NOMO-1 (cell line): ENCODE results near the gene PLD6.

Experiments
- DNase-seq, 2 experiments: peaks; one replicate each; lab custom pipeline; 2025; ENCODE audit not compliant: unreplicated experiment in 2 of 2; lab: John Stamatoyannopoulos, UW

PLD6 gene

DNA sequence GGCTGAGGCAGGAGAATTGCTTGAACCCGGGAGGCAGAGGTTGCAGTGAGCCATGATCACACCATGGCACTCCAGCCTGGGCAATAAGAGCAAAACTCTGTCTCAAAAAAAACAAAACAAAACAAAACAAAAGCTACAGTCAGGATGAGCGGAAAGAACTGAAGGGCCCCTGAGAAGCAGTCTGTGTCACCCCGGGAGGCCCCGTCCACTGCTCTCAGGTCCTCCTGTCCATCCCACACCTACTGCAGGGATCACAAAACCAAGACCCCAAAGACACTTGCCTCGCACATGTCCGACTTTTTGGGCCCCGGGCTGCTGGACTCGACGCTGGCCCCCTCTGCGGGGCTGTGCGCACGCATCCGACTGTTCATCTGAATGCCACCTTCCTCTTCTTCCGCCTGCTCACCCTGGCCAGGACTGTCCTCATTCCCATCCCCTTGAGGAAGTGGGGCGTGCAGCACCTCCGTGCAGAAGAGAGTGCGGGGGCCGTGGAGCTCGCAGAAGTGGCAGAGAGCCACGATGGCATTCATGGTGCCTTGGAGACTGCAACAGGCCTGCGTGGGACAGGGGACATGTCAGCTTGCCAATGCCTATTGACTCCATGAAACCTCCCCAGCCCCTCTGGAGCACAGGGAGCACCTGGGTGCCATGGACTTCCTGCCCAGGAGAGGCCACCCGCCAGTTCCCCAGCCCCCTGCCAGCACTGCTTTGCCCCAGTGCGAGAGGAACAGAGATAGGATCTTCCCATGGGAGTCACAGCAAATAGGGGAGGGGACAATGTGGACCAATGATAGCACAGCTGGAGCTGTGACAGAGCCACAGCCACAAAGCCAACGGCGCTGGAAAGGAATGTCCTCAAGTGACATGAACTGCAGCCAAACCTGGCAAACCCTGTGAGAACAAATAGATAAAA lies 21.7 kb upstream of the PLD6 start:
- DNase-seq: no peak

DNA sequence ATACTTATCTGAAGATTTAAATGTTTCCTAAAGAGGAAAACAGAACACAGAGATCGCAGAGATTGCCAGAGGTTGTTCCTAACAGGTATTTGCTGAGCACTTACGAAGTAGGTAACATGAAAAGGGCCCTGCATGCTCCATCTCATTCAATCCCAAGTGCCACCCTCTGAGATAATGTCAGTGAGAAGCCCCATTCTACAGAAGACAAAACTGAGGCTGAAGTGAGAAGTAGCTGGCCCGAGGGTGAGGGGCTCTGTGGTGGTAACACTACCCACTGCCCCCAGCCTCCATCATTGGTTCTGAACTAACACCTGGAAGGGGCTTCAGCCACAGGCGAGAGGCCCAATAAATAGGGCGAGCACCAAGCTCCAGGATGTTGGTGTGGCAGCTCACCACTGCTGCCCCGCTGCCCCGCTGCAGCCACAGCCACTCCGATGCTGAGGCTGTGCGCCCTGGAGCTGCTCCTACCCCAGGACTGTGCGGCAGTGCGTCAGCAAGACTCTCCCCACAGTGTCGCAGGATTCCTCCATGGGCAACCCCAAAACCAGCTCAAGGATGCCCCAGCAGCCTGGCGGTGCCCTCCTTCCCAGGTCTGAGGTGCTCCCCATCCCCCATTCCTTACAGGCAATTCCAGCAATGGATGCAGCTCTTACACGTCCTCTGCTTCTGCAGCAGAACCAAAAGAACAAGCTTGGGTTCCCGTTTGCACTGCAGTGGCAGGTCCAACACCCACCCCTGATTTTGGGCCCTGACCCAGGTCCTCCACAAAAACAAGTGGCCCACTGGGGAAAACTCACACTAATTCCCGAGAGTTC lies 20.5 kb upstream of the PLD6 start:
- no peak for DNase-seq

DNA sequence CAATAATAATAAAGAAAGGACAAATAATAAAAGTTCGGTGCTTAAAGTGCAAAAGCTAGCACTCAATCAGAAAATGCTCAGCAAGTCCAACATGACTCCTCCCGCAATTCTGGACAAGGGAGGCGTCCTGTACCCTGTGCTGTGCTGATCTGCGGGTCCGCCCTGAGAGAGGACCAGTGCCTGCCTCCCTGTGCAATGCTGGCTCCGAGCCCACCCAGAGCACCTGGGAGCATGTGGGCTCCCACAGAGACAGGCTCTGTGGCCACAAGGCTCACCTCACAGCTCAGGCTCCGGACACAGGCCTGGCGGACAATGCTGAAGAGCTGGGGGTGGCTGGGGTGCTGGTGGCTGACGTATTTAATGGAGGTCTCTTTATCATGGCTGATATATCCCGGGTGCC lies 19.8 kb upstream of the PLD6 start:
- no peak for DNase-seq

DNA sequence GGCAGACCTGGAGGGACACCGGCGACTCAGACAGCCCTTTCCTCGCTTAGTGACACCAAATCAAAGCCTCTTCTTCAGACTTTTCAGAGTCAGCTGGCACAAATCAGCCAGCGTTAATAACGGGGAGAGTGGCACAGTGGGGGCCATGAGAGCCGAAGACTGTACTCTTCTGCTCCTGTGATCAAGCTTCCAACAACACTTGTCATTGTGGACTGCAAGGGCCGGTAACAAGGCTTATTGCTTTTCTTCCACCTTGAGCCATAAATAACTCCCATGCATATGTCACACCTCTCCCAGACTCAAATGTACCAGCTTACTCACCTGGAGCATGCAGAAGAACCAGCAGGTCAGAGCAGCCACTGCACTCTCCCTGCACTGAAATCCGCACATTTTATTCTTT lies 18.0 kb upstream of the PLD6 start:
- DNase-seq: no peak

DNA sequence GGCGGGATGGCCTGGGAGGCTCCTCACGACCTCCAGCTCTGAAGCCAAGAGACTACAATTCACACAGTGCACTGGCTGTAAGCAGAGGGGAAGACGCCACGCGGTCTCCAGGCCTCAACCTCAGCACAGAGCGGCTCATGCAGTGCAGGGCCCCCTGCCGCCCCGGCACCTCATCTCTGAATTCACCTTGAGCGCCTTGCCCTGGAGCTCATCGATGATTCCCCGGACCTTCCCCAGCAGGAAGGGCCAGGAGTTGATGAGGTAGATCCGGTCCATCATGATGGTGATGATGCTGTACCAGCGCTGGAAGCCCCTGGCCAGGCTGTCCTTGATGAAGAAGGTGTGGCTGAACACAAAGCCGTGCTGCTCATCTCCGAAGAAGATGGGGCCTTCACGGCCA lies 17.6 kb upstream of the PLD6 start:
- no peak for DNase-seq

DNA sequence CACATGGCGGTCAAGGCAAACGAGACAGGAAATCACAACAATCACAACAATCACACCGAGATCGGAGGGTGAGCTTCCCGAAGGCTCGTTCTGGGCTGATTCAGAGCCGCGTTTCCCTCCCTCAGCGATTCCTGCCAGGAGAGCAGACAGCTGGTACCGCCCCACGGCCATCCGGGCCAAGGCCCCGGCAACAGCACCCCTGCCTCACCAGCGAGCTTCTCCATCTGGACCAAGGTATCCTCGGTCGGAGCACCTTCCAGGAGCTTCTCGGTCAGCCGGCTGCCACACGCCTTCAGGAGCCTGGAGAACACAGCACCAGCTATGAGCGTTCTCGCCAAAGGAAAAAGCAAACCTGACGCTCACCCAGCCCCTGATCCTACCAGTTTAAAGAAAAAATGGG lies 15.2 kb upstream of the PLD6 start:
- DNase-seq: no peak

DNA sequence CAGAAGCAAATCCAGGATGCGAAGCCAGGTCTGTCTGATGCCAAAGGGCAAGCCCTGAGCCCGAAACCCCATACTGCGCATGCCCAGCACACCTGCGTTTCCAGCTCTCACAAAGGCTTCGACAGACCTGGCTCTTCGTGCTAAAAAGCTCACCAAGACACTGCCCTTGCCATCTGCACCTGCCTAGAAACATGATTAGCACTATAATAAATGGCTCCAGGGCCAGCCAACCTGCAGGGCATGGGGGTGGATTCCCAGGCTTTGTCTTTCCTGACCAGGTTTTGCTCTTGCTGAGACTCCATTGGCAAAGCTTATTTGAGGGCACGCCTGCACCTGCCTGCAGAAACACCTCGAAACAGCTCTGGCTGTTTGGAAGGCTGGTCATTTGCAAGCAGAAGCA lies 14.4 kb upstream of the PLD6 start:
- no peak for DNase-seq

DNA sequence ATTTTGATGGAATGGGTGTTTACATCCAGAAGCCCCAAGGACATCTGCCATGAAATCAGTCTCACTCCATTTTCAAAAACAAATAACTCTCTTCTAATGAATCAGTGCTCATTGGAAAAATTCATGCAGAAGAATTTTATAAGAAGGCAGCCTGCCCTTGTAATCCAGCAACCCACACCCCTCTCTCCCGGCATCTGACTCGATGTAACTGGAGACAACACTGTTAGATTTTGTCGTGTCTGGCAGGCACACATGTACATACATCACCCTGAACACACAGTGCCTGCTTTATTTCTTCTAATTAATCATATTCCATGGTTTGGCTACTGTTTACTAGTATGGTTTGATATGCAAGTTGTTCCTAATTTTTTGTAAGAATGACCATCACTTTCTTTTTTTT lies 11.9 kb upstream of the PLD6 start:
- DNase-seq: no peak

DNA sequence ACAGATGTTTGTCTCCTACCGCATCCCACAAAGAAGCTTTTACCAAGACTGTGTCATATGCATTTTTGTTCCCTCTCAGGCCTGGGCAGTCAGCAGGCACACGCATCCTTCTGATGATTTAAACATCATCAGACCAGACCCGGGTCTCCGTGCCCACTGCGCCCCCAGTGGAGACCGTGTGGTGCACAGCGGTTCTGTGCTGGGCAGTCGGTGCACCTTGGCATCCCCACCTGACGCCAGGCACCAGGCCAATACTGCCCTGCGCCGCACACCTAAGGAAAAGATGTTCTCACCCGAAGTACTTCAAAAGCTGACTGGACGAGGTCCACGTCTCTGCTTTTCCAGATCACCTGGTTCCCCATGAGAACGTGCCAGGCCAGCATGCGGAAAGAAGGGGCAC lies 10.6 kb upstream of the PLD6 start:
- no peak for DNase-seq

DNA sequence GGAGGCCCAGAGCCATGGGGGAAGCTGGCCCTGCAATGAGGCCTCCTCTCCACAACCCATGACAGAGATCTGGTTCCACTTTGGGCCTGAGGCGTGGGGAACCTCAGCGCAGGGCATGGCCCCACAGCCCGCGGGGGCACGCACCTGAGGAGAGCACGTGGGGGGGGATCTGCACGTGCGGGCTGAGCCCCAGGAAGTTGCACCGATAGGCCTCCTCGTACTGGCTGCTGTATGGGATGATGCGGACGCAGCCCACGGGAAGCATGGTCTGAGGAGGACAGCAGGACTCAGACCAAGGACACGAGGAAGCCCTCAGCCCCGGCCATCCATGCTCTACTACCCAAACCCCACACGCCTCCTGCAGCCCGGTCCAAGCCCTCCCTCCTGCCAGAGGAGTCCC lies 10.1 kb upstream of the PLD6 start:
- no peak for DNase-seq

DNA sequence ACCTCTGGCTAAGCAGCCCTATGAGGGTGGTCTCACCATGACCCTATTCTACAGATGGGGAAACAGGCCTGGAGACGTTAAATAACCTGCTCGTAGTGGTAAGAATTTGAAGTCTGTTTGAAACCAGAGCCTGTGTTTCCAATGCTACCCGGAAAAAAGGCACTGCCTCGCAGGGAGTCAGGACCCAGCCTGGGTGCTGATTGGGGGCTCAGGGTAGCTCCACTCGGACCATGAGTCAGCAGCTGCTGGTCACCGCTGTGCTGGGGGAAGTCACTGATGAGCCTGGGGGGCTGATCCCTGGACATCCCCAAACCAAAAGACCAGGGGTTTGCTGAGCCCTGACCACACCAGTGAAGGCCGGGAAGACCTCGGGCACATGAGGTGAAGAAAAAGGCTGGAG lies 9.4 kb upstream of the PLD6 start:
- DNase-seq: no peak

DNA sequence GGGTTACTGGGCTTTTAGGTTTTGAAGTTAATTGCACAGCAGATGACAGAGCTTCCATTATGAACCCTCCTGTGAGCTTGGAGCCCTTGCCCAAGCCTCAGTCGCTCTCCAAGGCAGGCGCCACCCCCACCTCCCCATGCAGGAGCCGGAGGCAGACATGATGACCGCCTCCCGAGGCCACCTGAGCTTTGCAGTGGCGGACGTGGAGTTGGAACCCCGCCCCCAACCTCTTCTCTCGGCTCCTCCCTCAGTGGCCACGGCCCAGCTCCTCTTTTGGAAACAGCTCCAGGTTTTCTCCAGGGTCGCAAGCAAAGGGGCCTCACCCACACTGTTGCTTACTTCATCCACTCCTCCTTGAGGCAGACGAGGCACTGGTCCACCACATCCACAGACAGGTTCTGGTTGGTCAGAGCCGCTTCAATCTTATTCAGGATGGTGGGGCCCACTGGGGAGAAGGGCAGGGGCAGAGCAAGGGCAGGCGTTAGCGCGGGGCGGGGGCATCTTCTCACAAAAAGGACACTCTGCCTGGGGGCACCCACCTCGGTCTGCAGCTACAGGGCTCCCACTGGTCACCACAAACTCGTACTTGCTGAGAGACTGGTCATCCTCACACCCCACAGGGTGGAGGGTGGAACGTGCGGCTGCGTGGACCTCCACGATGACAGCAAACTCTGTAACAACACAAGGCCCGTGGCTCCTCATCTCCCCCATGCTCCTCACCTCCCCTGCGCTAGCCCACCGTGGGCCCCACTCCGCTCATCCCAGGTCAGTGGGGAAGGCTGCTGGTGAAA lies 8.7 kb upstream of the PLD6 start:
- no peak for DNase-seq

DNA sequence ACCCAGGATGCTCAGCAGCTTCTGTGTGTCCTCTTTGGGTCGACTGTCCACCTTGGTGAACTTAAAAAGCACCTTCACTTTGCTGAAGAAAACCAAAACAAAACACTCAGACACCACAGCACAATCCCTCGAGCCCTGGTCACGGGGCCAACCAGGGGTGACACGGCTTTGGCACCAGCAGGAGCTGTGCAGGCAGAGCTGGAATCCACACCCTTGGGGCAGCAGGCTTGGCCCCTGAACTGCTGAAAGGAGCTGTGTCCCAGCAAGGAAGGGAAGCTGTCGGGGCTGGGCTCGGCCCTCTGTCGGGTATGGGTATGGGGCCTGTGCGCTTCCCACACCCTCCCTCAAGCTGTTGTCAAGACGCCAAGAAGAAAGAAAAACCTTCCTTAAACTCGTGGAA lies 7.6 kb upstream of the PLD6 start:
- no peak for DNase-seq

DNA sequence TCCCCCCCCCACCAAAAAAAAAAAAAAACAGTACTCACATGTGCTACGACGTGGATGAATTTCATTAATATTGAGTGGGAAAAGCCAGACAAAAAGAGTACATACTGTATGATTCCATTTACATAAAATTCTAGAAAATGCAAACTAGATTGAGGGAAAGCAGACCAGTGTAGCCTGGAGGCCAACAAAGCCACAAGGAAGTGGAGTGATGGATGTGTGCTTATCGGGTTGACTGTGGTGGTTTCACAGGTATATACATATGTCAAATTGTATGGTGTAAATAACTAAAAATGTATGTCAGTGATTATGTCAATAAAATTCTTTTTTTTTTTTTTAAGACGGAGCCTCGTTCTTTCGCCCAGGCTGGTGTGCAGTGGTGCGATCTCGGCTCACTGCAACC lies 1.9 kb upstream of the PLD6 start:
- no peak for DNase-seq

DNA sequence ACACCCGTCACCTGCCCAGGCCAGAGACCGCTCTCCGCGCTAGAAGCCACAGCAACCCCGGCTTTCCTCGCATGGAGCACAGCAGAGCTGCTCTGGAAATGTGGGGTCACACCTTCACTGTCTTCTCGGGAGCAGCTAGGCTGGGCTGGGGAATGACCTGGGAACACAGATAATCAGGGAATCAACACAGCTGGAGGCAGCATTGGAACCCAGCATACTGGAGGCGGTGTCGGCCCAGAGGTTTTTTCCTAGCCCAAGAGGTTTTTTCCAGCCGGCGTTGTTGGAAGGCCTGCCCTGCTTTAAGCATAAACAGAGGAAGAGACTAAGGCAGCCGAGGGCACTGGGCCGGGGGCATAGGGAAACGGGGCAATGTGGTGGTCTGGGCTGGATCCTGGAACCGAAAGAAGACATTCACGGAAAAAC lies 791 bp upstream of the PLD6 start:
- DNase-seq: no peak

DNA sequence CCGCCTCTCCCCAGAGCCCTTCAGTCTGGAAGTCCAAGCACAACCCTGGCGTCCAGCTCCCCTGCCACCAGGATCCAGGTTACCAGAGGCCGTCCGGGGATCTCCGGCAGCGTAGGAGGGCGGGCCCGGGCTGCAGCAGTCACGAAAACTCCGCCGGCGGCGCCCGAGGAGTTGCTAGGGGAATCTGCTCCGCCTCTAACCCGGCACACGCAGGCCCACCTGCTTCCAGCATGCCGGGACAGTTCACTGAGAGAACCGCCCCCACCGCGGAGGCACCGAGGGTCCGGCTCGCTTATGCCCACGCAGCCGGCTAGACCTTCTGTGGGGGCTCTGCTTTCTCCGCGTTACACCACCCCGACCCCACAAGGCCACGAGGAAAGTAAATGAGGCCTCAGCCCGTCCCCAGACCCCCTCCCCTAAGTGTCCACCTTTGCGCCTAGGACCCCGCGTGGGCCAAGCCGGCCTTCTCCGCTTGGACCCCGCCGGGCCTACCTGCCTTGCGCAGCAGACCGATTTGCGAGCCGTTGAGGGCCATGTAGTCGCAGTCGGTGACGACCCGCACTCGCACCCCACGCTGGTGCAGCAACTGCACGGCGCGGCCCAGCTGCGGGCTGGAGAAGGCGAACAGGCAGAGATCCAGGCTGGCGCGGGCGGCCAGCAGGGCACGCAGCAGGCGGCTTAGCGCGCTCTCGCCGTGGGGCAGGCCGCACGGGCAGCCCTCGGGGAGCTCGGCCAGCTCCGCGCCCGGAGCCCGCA lies 587 bp downstream of the PLD6 start:
- DNase-seq: peak; percentile 33 to 55

DNA sequence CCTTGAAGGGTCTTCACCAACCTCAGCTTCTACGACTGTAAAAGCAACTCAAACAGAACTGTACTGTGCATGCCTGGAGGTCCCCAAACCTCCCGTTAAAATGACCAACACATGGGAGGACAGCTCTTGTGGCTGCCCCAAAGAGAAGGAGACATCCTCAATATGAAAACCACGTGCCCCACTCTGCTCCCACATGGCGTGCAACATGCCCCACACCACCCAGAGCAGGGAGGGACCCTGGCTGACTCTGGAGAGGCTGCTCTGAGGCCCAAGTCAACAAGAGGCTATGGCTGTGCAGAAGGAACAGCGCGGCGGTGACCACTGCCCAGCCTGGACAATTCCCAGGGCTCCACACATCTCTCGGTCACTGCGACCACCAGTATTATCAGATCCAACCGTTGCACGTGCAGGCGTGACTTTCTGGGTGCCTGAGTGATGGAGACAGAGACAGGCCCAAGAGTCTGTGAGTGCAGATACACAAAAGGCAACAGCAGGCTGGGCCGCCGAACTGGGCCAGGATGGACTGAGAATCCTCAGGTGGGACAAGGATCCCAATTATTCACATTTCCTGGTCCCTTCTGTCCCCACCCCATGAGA lies 1.4 kb downstream of the PLD6 start:
- DNase-seq: no peak

DNA sequence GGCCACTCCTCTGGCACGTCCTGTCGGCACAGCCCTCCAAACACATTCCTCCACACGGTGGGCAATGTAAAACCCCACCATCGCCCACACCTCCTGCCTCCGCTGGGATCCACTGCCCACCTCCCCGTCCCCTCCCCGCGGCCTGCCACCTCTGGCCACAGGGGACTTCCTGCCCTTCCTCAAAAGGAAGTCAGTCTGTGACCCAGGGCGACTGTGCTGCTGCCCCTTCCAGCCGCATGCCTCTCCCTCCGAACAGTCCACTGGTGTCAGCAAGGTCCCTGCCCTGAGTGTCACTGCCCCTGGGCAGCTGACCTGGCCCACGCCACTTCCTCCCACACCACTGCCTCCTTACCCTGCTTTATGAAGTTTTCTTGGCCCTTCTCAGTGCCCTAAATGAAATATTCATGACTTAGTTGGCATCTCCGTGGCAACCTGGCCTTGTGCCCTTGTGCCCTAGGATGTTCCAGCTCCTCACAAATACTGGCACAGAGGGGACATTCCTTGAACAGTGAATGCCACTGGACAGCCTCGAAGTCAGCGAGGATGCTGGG lies 2.0 kb downstream of the PLD6 start:
- no peak for DNase-seq

DNA sequence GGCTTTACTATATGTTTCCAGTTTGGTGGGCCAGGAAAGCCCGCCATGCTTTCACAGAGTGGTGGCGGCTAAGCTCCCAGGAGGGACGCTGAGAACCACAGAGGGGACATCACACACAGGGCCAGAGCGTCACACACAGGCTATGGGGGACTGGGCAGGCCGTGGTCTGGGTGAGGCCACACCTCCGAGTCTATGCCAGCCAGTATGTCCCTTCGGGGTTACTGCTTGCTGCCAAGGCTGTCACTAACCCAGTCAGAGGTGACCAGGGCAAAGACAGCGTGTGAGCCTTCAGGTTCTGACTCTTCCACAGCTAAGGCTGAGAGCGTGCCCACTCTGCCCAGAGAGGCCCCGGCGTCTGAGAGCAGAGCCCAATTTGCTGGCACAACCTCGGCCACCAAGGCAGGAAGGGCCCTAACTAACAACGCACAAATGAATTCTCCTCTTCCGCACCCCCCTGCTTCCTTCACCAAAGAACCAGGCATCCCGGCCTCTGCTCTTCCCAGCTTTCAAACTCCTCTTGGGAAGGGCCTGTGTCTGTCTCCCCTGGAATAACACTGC lies 2.9 kb downstream of the PLD6 start:
- no peak for DNase-seq

DNA sequence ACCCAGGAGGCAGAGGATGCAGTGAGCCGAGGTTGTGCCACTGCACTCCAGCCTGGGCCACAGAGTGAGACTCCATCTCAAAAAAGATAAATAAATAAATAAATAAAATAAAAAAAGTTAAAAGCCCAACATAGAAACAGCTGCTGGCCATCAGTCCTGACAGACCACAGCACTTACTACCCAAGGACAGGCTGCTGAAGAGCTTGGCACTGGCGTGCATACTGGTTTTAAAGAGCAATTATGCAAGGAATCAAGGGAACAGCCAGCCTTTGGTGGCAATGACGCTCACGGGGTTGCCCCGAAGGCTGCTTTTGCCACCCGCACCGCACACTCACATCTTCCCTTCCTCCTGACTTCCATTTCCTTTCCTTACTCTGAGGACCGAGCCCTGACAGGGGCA lies 4.2 kb downstream of the PLD6 start:
- DNase-seq: no peak
